HG02981 (cell line): Measurements from ENCODE around the gene RAD51B.

Experiments used
- ATAC-seq: cut with Tn5 transposase; IDR thresholded peaks from one replicate; pipeline ENCODE4 v1.9.1; 2021; ENCODE audit warnings: mild to moderate bottlenecking, moderate library complexity; ENCODE audit not compliant: unreplicated experiment

Gene RAD51B

DNA sequence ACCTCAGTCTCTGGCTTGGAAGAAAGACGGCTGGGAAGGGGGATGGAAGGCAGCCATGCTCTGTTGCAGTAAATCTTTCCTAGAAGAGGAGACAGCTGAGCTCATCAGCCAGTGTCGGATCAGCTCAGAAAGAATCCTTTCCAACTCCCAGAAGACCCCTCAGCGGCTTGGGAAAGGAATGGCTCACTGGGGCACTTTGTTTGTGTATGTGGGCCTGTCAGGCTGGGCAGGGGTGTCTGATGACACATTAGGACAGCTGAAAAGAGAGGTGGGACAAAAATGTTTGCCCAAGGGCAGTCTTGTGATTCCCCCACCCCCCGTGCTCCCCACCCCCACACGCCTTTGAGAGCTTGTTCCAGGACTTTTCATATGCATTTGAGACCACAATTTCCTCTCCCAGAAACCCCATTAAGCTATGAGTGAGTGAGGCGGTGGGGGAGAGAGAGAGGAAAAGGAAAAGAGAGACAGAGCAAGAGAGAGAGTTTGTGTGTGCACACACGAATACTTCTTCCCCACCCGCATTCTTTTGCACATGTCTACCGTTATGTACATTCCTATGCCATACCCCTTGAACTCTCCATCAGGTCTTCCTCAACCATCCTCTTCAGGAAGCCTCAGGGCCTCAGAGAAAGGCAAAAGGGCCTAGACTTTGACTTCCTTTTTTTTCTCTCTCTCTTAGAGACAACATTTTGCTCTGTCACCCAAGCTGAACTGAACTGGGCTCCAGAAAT is 774.4 kb downstream of the RAD51B start:
- no peak for ATAC-seq

DNA sequence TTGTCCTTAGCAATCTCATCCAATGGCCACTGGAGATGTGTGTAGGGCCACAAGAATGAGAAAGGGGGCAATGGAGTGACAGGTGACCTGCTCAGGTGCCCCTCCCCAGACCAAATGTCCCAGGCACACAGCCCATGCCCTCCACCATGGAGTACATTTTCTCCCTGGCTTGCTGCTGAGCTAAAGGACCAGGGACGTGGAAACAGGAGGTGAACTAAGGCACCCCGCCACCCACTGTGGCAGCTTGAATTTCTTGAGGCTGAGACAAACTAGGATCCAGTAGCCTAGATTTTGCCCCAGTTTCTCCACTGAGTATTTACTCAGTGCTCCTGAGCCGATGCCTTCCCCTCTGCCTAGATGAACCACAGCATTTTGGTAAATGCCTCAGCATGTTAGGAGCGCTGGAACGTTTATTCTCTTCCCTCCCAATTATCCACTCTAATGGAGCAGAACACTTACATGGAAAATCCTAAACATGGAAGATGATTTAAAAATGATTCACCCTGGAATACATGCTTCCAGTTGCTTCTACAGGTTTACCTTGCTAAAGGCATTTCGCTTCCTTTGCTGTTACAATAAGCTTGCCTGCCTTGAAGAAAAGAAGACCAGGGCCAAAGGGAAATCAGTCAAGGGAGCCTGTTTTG is 775.3 kb downstream of the RAD51B start:
- ATAC-seq = no peak

DNA sequence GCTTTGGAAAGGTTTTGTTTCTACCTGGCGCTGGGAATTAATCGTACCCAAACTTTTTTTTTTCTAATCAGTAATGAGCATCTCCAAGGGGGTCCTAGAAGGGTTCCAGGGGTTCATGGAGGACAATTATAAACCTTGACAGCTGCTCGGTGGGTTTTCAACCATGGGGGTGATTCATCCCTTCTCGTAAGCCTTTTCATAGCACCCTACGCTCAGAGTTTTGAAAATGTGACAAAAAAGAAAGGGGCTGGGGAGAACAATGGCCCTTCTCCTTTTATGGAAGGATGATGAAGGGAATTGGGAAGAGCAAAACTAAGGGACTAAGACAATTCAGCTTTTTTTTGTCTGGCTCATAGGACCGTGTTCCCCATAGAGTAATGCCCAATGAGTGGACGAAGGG is 776.6 kb downstream of the RAD51B start:
- ATAC-seq = no peak

DNA sequence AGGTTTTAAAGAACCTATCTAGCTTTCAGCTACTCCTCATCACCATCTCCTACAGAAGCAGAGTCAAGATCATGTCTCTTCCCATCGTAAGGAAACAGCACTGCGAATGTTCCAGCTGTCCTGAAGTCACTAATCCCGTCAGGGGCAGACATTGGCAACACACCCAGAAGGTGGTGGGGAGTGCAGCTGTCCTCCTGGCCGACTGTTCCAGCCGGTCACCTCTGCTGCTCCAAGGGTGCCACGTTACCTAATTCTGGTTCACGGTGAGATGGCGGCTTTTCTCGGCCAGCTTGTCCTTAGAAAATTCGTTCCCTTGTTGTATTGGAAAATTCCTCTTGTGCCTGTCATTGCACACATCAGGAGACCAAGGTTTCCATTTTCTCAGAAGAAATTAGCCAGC is 777.1 kb downstream of the RAD51B start:
- ATAC-seq = no peak

DNA sequence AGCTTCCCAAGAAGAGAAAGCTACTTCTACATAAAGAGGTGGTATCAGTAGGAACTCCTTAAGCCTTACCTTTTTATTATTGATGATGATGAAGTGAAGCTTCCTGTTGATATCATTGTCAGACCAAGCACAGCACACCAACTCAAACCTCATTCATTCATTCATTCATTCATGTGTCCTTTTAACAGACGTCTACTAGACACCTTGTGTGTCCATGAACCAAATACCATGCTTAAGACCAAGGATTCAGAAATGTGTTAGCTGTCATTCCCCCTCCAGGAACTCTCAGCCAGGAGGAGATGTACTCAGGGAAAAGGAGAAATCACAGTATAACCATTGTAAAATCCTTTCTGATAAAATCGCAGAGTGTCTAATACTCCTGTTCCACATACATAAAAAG is 778.5 kb downstream of the RAD51B start:
- ATAC-seq = no peak

DNA sequence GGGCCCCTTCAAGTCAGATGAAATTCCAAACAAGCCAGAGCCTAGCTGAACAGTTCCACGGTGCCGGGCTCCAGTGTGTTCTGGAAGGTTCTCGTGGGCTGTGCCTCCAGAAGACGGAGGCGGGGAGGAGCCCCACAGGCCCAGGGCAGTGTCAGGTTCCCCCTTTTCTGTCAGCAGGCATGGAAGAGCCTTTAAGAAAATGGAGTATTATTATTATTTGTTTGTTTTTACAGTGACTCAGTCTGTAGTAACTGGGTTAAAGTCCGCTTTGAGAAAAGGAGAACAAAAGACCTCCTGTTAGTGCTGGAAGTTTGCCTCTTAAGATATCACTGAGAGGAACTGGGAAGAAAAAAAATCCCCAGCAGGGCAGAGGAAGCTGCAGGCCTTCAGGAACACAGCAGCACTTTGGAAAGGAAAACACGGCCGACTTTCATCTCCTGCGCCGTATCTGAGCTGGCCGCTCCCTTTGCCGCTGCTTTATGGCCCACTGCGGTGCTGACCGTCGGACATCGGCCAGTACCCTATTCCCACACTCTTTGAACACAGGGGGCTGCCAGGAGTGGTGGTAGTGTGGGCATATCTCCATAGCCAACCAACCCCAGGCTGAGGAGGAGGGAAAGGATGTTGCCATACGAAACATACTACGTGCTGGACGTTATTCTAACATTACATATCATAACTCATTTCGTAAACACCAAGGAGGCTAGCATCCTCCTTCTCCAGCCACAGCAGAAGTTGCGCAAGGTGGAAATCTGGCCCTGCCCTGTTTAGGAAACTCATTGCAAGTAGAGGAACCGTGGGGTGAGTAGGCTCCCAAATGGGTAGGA is 779.3 kb downstream of the RAD51B start:
- ATAC-seq = no peak

GRCh38 chr14:68599896-68600610 is 780.5 kb downstream of the RAD51B start:
- ATAC-seq = no peak

DNA sequence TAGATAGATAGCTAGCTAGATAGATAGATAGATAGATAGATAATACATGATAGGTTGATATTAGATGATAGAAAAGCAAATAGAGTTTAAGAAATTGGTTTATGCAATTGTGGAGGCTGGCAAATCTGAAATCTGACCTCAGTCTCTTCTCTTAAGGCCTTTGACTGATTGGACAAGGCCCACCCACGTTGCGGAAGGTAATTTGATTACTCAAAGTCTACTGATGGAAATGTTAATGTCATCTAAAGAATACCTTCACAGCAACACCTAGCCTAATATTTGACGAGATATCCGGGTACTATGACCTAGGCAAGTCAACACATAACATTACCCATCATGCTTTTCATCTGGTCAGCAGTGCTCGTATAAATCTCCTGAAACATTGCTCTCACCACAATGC is 782.9 kb downstream of the RAD51B start:
- ATAC-seq = no peak

- no peak for ATAC-seq
These were observed 784.2 kb downstream of the RAD51B start for GRCh38 chr14:68603533-68604360.

GRCh38 chr14:68604361-68604730 is 784.8 kb downstream of the RAD51B start:
- ATAC-seq = no peak

DNA sequence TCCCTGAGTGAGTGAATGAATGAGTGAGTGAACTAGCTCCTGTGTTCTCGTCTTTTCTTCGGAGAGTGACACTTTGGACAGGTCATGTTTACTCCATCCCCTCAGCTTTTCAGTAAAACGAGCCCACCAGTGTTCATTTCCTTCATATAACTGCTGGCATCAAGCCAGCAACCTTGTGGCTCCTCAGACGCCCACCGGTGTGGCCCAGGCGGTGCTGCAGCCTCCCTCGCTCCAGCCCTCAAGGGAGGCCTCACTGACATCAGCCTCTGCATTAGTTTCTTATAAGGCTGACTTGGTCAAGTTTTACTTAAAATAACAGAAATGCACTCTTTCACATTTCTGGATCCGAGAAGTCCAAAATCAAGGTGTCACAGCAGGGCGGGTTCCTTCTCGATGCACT is 785.2 kb downstream of the RAD51B start:
- no peak for ATAC-seq

GRCh38 chr14:68606176-68606575 is 786.6 kb downstream of the RAD51B start:
- no peak for ATAC-seq

GRCh38 chr14:68606644-68607043 is 787.1 kb downstream of the RAD51B start:
- ATAC-seq = no peak

DNA sequence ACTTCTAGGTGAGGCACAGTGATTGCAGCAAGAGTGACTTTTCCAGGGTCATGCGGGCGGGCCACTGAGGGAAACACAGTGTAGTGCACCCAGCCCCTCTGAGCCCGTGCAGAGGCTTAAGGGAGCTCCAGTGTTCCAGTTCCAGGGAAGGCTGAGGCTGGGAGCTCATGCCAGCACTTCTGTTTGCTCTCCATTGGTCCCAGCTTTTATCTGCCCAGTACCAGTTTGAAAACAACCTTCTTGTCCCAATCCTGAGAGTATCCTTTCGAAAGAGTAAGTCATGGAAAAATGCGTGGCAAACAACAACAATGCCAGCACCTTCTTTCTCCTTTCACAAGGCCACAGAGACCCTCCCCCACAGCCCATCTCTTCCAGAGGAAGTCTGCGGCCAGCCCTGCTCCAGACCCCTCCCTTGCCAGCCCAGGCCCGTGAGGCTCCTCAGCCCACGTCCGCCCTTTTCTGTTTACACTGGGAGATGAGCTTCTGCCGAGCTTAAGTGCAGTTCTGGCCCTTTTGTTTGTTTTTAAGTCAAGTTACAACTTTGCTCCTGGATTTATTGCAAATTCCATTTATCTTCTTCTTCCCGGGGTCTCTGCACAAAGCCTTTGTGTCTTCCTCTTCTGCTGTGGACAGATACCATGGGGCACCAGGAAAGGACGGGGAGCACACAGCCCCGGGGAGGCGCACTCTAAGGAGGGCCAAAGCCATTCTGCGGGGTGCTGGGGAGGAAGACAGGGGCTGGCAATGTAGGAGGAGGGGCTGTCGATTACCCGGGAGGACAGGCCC is 787.7 kb downstream of the RAD51B start:
- ATAC-seq = no peak

DNA sequence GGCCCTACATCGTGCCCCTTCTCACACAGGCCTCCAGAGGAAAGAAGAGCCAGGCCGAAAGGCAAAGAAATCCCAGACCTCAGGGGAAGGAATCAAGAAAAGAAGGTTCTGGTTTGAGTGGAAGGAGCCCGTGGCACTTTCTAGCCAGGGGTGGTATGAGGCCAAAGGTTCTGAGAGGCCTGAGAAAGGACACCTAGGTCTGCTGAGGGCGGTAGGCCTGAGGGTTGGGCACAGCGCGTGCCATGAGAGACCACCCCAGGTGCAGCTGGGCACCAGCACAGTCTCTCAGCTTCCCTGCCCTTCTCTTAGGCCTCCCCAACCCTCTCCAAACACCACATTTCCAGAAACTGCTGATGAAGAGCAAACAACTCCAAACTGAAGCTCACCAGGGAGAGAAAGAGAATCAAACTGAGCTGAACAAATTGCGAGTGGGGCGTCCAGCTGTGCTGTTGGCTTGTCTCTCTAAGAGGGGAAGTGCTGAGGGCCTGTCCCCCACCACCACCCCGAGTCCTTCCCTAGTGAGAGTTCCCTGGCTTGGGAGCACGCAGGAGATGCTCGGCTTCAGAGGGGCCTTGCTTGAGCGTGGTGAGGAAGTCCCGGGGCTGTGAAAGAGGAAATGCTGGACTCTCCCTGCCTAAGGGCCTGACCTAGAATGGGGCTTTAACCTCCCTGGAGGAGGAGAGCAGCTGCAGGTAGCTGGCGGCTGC is 788.4 kb downstream of the RAD51B start:
- no peak for ATAC-seq

GRCh38 chr14:68608574-68608962 is 789.0 kb downstream of the RAD51B start:
- no peak for ATAC-seq

DNA sequence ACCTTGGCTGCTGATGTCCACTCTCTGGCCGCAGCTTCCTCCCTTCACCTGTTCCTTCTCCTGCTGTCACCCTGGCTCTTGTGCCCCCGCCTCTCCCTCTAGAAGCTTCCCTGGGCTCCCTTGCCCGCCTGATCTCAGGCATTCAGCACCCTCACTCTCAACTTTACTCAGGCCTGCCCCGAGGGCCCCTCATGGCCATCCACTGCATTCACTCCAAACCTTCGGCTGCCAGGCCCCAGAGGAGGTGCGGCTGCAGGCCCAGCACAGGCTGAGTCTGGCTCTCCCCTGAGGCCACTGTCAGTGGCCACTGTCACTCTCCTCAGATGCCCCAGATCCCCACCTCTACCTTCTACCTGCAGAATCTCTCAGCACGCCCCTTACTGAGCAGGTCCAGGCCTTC is 789.4 kb downstream of the RAD51B start:
- no peak for ATAC-seq

- ATAC-seq = no peak
These were observed 790.7 kb downstream of the RAD51B start for GRCh38 chr14:68610251-68610793.

DNA sequence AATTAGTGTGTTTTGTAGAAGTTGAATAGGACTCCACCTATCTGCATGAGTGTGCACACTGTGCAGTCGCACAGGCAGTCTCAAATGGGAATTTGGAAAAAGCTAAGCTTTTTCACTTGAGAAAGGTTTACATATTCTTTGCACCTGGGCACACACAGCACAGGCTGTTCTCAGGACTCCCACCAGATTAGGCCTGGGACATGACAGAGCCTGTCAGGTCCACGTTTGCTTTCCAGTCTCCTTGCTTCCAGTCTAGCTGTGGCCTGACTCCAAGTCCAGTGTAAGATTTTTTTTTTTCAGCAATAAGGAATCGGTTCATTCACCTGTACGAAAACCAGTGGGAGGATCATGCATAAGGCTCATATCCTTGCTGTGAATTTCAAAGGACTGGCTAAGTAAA is 792.0 kb downstream of the RAD51B start:
- no peak for ATAC-seq
